Liver (tissue), 2 donors: ENCODE results near the gene NAV2.

Experiments used
- EGR1 ChIP-seq, 2 donors: IDR thresholded peaks; 2 replicates each; pipeline ENCODE4 v1.6.1; 2016 to 2018; ENCODE audit warnings: antibody characterized with exemption in 2 of 2, low read depth in 2 of 2
- GABPA ChIP-seq, 2 donors: IDR thresholded peaks in 1 of 2; conservative IDR thresholded peaks in 1 of 2; 2 replicates each; pipeline ENCODE4 v1.6.1; 2016; ENCODE audit warnings: antibody characterized with exemption in 2 of 2, mild to moderate bottlenecking in 1 of 2, moderate library complexity in 1 of 2
- donor health status: healthy.

- TF ChIP-seq EGR1 (IDR thresholded peaks at IDR 0.05; ENCODE audit: low read depth in 2 of 2) (no peak), GABPA (IDR thresholded peaks at IDR 0.05 in 1 of 2, conservative IDR thresholded peaks at IDR 0.05 in 1 of 2) (no peak)
These were observed 376.0 kb downstream of the NAV2 start for GRCh38 chr11:20088397-20089225.
